Measurements from ENCODE around the gene PIBF1. TPM values are rescaled to one million over a fixed set of nuclear protein-coding genes. Genes with fewer than 3 reads are reported as not detected.
"Not testable (repeated sequence)": the region's sequence is repeated elsewhere in the genome, so short reads cannot be mapped to it uniquely, and the experiment has no call there.

PIBF1 gene
- total RNA-seq, 1 donor from 2014 or later = 28.3 TPM

DNA sequence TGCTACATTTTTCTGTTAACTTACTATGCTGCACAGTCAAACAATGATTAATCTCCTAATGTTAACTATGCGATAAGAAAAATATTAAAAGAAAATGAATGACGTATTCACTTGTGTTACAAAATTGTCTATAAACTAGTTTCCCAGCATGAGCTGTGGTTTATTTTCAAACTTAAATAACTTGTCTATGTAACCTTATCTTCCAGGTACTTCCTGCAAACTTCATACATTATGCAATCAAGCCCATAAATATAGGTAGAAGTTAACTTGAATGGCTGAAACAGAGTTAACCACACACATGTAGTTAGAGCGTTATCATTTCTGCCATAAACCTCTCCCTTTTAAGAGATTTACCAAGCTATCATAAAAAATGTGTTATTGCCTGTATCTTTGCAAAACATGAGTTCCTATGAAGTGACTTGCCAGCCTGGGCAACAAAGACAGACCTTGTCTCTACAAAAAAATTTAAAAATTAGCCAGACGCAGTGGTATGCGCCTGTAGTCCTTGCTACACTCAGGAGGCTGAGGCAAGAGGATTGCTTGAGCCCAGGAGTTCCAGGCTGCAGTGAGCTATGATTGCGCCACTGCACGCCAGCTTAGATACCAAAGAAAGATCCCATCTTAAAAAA is 259.1 kb downstream of the PIBF1 start:
- H3K27me3 ChIP-seq (ENCODE audit: low read depth) = no peaks in the 10 kb centered on the region
- DNase-seq = no peak
- TF ChIP-seq, protein P1, sequence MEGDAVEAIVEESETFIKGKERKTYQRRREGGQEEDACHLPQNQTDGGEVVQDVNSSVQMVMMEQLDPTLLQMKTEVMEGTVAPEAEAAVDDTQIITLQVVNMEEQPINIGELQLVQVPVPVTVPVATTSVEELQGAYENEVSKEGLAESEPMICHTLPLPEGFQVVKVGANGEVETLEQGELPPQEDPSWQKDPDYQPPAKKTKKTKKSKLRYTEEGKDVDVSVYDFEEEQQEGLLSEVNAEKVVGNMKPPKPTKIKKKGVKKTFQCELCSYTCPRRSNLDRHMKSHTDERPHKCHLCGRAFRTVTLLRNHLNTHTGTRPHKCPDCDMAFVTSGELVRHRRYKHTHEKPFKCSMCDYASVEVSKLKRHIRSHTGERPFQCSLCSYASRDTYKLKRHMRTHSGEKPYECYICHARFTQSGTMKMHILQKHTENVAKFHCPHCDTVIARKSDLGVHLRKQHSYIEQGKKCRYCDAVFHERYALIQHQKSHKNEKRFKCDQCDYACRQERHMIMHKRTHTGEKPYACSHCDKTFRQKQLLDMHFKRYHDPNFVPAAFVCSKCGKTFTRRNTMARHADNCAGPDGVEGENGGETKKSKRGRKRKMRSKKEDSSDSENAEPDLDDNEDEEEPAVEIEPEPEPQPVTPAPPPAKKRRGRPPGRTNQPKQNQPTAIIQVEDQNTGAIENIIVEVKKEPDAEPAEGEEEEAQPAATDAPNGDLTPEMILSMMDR (IDR thresholded peaks at IDR 0.05) = no peak
- no peaks in the 10 kb centered on the region for H3K9me3 ChIP-seq
- no peak for ATAC-seq
- no peaks in the 10 kb centered on the region for H3K36me3 ChIP-seq
- no peak overlapping the region for H3K4me3 ChIP-seq
- H3K27ac ChIP-seq = no peak overlapping the region
- no peaks in the 10 kb centered on the region for H3K4me1 ChIP-seq
- intact Hi-C loops (cut with DNase I) = no loop called here

- Histone ChIP-seq H3K4me1 (no peaks in the 10 kb centered on the region), H3K27ac (no peak overlapping the region), H3K27me3 (ENCODE audit: low read depth) (no peaks in the 10 kb centered on the region), H3K4me3 (no peak overlapping the region), H3K9me3 (no peaks in the 10 kb centered on the region), H3K36me3 (no peaks in the 10 kb centered on the region)
- no peak for ATAC-seq
- no peak for DNase-seq
- intact Hi-C loops (cut with DNase I) = no loop called here
- TF ChIP-seq, protein P1 (IDR thresholded peaks at IDR 0.05) = no peak
These were observed 263.1 kb downstream of the PIBF1 start for GRCh38 chr13:73045031-73045430.

- DNase-seq; H3K4me3 ChIP-seq; H3K27me3 ChIP-seq (ENCODE audit: low read depth); H3K9me3 ChIP-seq; ATAC-seq; intact Hi-C loops (cut with DNase I); H3K27ac ChIP-seq; H3K36me3 ChIP-seq; H3K4me1 ChIP-seq: not testable (repeated sequence)
These were observed 266.7 kb downstream of the PIBF1 start for GRCh38 chr13:73048615-73049014.

DNA sequence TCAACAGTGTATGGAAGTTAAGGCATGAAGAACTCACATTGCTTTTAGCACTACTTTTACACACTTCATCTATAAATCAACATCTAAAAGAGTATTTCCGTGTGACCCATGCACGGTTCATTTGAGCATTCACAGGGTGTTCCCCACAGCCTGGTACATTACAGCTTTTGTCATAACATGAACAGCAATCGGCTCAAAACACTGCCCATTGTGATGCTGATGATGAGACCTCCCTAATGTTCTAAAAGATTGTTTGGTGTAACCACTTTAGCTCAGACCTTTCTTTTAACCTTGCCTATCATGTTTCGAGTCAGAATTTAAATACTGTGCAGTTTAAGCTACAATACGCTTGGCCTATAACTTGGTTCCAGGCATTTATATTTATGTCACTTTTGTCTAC is 272.8 kb downstream of the PIBF1 start:
- ATAC-seq (no peak), DNase-seq (no peak)
- peaks cover 9% of the 10 kb centered on the region for H3K4me1 ChIP-seq
- H3K27ac ChIP-seq = no peak overlapping the region
- intact Hi-C loops (cut with DNase I) = no loop called here
- no peaks in the 10 kb centered on the region for H3K9me3 ChIP-seq
- H3K4me3 ChIP-seq = no peak overlapping the region
- TF ChIP-seq, protein P1 (IDR thresholded peaks at IDR 0.05) = no peak
- no peaks in the 10 kb centered on the region for H3K36me3 ChIP-seq
- peaks cover 19% of the 10 kb centered on the region for H3K27me3 ChIP-seq (ENCODE audit: low read depth)

GRCh38 chr13:73055813-73056564 is 274.1 kb downstream of the PIBF1 start:
- intact Hi-C loops (cut with DNase I) = no loop called here
- H3K4me3 ChIP-seq = no peak overlapping the region
- H3K27me3 ChIP-seq (ENCODE audit: low read depth) = peaks cover 19% of the 10 kb centered on the region
- H3K36me3 ChIP-seq = no peaks in the 10 kb centered on the region
- no peaks in the 10 kb centered on the region for H3K9me3 ChIP-seq
- no peak overlapping the region for H3K27ac ChIP-seq
- H3K4me1 ChIP-seq = peaks cover 17% of the 10 kb centered on the region
- TF ChIP-seq, protein P1 (IDR thresholded peaks at IDR 0.05) = no peak
- DNase-seq (no peak), ATAC-seq (no peak)

DNA sequence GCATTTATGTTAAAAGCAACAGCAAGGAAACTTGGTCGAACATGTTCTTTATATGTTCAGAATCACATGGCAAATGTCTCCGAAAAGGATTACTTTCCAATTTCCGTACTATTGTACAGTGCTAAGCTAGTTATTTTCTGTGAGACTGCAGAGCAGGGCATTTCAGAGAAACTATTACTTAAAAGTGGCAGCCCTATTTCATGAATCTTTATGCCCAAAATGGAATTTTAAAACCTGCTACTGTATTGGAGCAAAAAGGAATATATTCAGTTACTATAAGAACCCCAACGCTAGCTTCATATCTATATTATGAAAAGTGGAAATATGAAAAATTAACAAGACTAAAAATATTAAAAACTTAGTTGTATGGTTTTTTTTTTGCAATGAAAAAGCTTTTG is 274.6 kb downstream of the PIBF1 start:
- intact Hi-C loops (cut with DNase I) = no loop called here

More for the DNA sequence above, 274.6 kb downstream of the PIBF1 start:
- DNase-seq (no peak), ATAC-seq (no peak)
- peaks cover 17% of the 10 kb centered on the region for H3K4me1 ChIP-seq
- TF ChIP-seq, protein P1 (IDR thresholded peaks at IDR 0.05) = no peak
- H3K27me3 ChIP-seq (ENCODE audit: low read depth) = peaks cover 19% of the 10 kb centered on the region
- no peak overlapping the region for H3K4me3 ChIP-seq
- no peak overlapping the region for H3K27ac ChIP-seq
- no peaks in the 10 kb centered on the region for H3K36me3 ChIP-seq
- no peaks in the 10 kb centered on the region for H3K9me3 ChIP-seq
